Neuronal stem cell (in vitro differentiated cells): ENCODE measurements around the gene ST7L.

Source experiments
- DNase-seq: peaks from one replicate; pipeline ENCODE4 v3.0.0-alpha.2; 2013; ENCODE audit warnings: low spot score
- H2AFZ ChIP-seq: one replicate; pipeline ENCODE4 v1.6.1; 2013; ENCODE audit warnings: mild to moderate bottlenecking, low read length, inconsistent platforms
- H2AK5ac ChIP-seq: 2 replicates; pipeline ENCODE4 v1.6.1; 2013; ENCODE audit warnings: low read depth, mild to moderate bottlenecking, inconsistent platforms, low read length, moderate library complexity, mixed read lengths
- H2BK120ac ChIP-seq: 2 replicates; pipeline ENCODE4 v1.6.1; 2013; ENCODE audit warnings: low read depth, mild to moderate bottlenecking, inconsistent platforms, low read length, moderate library complexity, mixed read lengths
- H2BK12ac ChIP-seq: one replicate; pipeline ENCODE4 v1.6.1; 2013; ENCODE audit warnings: low read length, inconsistent platforms
- H2BK15ac ChIP-seq: 2 replicates; pipeline ENCODE4 v1.6.1; 2013; ENCODE audit warnings: mild to moderate bottlenecking, low read length, inconsistent platforms, mixed read lengths
- H2BK5ac ChIP-seq: one replicate; pipeline ENCODE4 v1.6.1; 2013; ENCODE audit warnings: inconsistent platforms, mild to moderate bottlenecking, low read length, moderate library complexity
- H3K14ac ChIP-seq: one replicate; pipeline ENCODE4 v1.6.1; 2013; ENCODE audit warnings: low read length, inconsistent platforms
- H3K18ac ChIP-seq: 2 replicates; pipeline ENCODE4 v1.6.1; 2013; ENCODE audit warnings: low read length, inconsistent platforms
- H3K23ac ChIP-seq: 2 replicates; pipeline ENCODE4 v1.6.1; 2013; ENCODE audit warnings: low read depth, mild to moderate bottlenecking, mixed read lengths, low read length, inconsistent platforms; ENCODE audit not compliant: poor library complexity
- H3K27ac ChIP-seq: replicated peaks from 3 replicates; pipeline ENCODE4 v1.5.1; 2013; ENCODE audit warnings: low read length, inconsistent platforms
- H3K27me3 ChIP-seq, 3 experiments: 2 replicates each; pipeline ENCODE4 v1.6.1; 2013; ENCODE audit warnings: low read length in 3 of 3, mild to moderate bottlenecking in 2 of 3, inconsistent platforms in 1 of 3, low read depth in 1 of 3, mixed read lengths in 1 of 3, moderate library complexity in 1 of 3; ENCODE audit not compliant: control insufficient read depth in 3 of 3, insufficient read depth in 3 of 3
- H3K36me3 ChIP-seq, 2 donors: replicated peaks in 1 of 2; 2 replicates each; pipeline ENCODE4 v1.6.1; 2013; ENCODE audit warnings: low read length in 2 of 2; ENCODE audit not compliant: control insufficient read depth in 2 of 2, insufficient read depth in 2 of 2
- H3K4ac ChIP-seq: 2 replicates; pipeline ENCODE4 v1.6.1; 2013; ENCODE audit warnings: inconsistent platforms, mild to moderate bottlenecking, low read length, moderate library complexity
- H3K4me1 ChIP-seq, 2 donors: 1 replicate in 1 of 2; 2 replicates in 1 of 2; pipeline ENCODE4 v1.6.1; 2013; ENCODE audit warnings: low read length in 2 of 2, low read depth in 1 of 2; ENCODE audit not compliant: control insufficient read depth in 2 of 2, insufficient read depth in 1 of 2
- H3K4me2 ChIP-seq: one replicate; pipeline ENCODE4 v1.6.1; 2013; ENCODE audit warnings: mild to moderate bottlenecking, low read length, inconsistent platforms; ENCODE audit not compliant: insufficient read depth, poor library complexity, severe bottlenecking
- H3K4me3 ChIP-seq, 2 donors: 2 replicates each; pipeline ENCODE4 v1.5.1; 2013; ENCODE audit warnings: low read length in 2 of 2, mild to moderate bottlenecking in 2 of 2, inconsistent platforms in 1 of 2, moderate library complexity in 1 of 2
- H3K79me1 ChIP-seq: one replicate; pipeline ENCODE4 v1.6.1; 2013; ENCODE audit warnings: low read depth, mild to moderate bottlenecking, inconsistent platforms, low read length, moderate library complexity
- H3K9ac ChIP-seq: one replicate; pipeline ENCODE4 v1.6.1; 2013; ENCODE audit warnings: mild to moderate bottlenecking, low read depth, low read length, inconsistent platforms; ENCODE audit not compliant: poor library complexity
- H3K9me3 ChIP-seq, 2 donors: replicated peaks in 1 of 2; 2 replicates each; pipeline versions ENCODE3 to v1.6.1; 2013; ENCODE audit warnings: low read length in 2 of 2, mild to moderate bottlenecking in 2 of 2, inconsistent platforms in 1 of 2, low read depth in 1 of 2, mixed read lengths in 1 of 2, moderate library complexity in 1 of 2; ENCODE audit not compliant: control insufficient read depth in 2 of 2, insufficient read depth in 1 of 2
- H4K8ac ChIP-seq: one replicate; pipeline ENCODE4 v1.6.1; 2013; ENCODE audit warnings: low read depth, mild to moderate bottlenecking, inconsistent platforms, low read length, moderate library complexity
- H4K91ac ChIP-seq: one replicate; pipeline ENCODE4 v1.6.1; 2013; ENCODE audit warnings: low read length, low read depth, mild to moderate bottlenecking, inconsistent platforms; ENCODE audit not compliant: poor library complexity
- WGBS, 2 donors: extraction: QIAGEN DNeasy Blood & Tissue Kit; methylation state at CpG; one replicate each; pipeline ENCODE4 v1.1.7; 2013; ENCODE audit warnings: missing lambda C conversion rate in 2 of 2, mixed read lengths in 1 of 2; ENCODE audit not compliant: insufficient read length in 2 of 2, insufficient replicate concordance in 1 of 2; ENCODE audit errors: extremely low coverage in 2 of 2; 5-methylcytosine and 5-hydroxymethylcytosine counted together

Gene ST7L

DNA sequence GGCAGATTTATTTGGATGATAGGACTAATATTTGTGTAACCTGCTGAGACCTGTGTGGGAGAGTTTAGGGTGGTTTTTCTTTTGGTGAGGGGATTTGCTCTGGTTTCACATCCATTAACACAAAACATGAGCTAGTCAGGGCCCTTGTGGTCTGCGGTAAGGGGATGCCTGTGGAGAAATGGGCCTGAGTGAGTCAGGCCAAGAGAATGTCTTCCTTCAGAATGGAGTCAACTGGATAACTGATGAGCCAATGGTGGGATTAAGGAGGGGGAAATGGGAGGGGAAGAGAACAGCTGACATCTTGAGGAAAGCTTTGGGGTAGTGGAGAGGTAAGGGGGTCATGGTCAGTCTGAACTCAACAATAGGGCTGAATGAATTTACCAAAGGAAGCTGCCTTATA is 96.3 kb downstream of the ST7L start:
- Histone ChIP-seq H3K9me3 (no peaks in the 10 kb centered on the region), H2BK15ac (no peak overlapping the region), H2AFZ (no peak overlapping the region), H3K4me3 (no peak overlapping the region), H2BK5ac (no peak overlapping the region), H2AK5ac (no peak overlapping the region), H2BK120ac (no peak overlapping the region), H3K18ac (no peak overlapping the region), H4K8ac (no peak overlapping the region), H3K79me1 (no peaks in the 10 kb centered on the region), H3K4me2 (no peak overlapping the region), H3K9ac (no peak overlapping the region), H3K14ac (no peak overlapping the region), H3K36me3 (peaks cover 2 to 19% of the 10 kb centered on the region in 2 donors), H2BK12ac (no peak overlapping the region), H3K27ac (peak overlapping the region; percentile 28), H4K91ac (no peak overlapping the region), H3K4me1 (peaks cover 12 to 30% of the 10 kb centered on the region in 2 donors), H3K4ac (no peak overlapping the region), H3K23ac (no peak overlapping the region), H3K27me3 (no peaks in the 10 kb centered on the region)
- DNase-seq = no peak
- WGBS, 2 donors = no CpG with 5 or more reads among the region's 1 CpG

DNA sequence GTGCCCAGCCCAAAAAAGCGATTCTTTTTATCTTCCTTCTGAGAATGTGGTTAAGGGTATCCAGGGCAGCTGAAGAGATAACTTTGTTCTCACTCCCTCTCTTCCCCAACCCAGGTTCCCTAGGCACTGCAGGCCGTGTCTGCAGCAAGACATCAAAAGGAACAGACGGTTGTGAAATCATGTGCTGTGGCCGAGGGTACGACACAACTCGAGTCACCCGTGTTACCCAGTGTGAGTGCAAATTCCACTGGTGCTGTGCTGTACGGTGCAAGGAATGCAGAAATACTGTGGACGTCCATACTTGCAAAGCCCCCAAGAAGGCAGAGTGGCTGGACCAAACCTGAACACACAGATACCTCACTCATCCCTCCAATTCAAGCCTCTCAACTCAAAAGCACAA is 98.8 kb downstream of the ST7L start:
- no peaks in the 10 kb centered on the region for H3K27me3 ChIP-seq
- DNase-seq = no peak
- H4K91ac ChIP-seq = no peak overlapping the region
- H3K23ac ChIP-seq = no peak overlapping the region
- no peak overlapping the region for H2AFZ ChIP-seq
- H3K9ac ChIP-seq = no peak overlapping the region
- WGBS, 2 donors = no CpG with 5 or more reads among the region's 9 CpGs
- H3K4me3 ChIP-seq = no peak overlapping the region
- peaks cover 3 to 6% of the 10 kb centered on the region in 2 donors for H3K36me3 ChIP-seq
- no peaks in the 10 kb centered on the region for H3K79me1 ChIP-seq
- no peak overlapping the region for H2BK12ac ChIP-seq
- no peaks in the 10 kb centered on the region for H3K9me3 ChIP-seq
- no peak overlapping the region for H3K4me2 ChIP-seq
- H3K14ac ChIP-seq = no peak overlapping the region
- no peak overlapping the region for H2BK120ac ChIP-seq
- H3K18ac ChIP-seq = no peak overlapping the region
- no peak overlapping the region for H4K8ac ChIP-seq
- no peak overlapping the region for H2BK15ac ChIP-seq
- H3K27ac ChIP-seq = no peak overlapping the region
- H3K4me1 ChIP-seq = peaks cover 16 to 32% of the 10 kb centered on the region in 2 donors
- no peak overlapping the region for H2BK5ac ChIP-seq
- no peak overlapping the region for H3K4ac ChIP-seq
- no peak overlapping the region for H2AK5ac ChIP-seq

GRCh38 chr1:112518186-112518585 is 100.8 kb downstream of the ST7L start:
- Histone ChIP-seq H2AFZ (no peak overlapping the region), H3K4ac (no peak overlapping the region), H4K8ac (no peak overlapping the region), H2BK15ac (no peak overlapping the region), H3K27me3 (no peaks in the 10 kb centered on the region), H4K91ac (no peak overlapping the region), H3K14ac (no peak overlapping the region), H3K36me3 (peaks cover 0 to 6% of the 10 kb centered on the region in 2 donors), H3K9ac (no peak overlapping the region), H3K79me1 (no peaks in the 10 kb centered on the region), H2AK5ac (no peak overlapping the region), H3K27ac (no peak overlapping the region), H2BK12ac (no peak overlapping the region), H2BK120ac (no peak overlapping the region), H3K4me1 (peaks cover 29 to 39% of the 10 kb centered on the region in 2 donors), H3K23ac (no peak overlapping the region), H3K9me3 (no peaks in the 10 kb centered on the region), H2BK5ac (no peak overlapping the region), H3K18ac (no peak overlapping the region), H3K4me3 (no peak overlapping the region), H3K4me2 (no peak overlapping the region)
- no CpG with 5 or more reads among the region's 2 CpGs for WGBS, 2 donors
- no peak for DNase-seq

DNA sequence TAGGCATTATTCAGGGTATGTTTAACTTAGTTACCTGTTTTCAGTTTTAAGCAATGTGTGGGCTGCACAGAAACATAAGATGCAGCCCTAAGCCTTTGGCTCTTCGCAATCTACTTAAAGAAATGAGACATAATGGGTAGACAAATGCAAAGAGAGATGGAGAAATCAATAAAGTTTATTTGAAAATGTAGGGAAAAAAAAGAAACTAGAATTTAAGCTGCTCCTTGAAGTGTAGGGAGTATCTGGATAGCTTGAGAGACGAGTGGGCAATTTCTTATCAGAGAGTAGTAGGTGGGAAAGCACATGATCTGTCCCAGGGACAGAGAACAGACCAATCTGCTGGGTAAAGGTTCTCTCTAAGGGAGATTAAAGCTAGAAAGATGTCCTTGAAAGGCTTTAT is 101.3 kb downstream of the ST7L start:
- H3K4me1 ChIP-seq = peaks cover 29 to 39% of the 10 kb centered on the region in 2 donors
- H3K36me3 ChIP-seq = peaks cover 0 to 6% of the 10 kb centered on the region in 2 donors
- H3K4me2 ChIP-seq = no peak overlapping the region
- no peaks in the 10 kb centered on the region for H3K79me1 ChIP-seq
- H3K27ac ChIP-seq = no peak overlapping the region
- H3K23ac ChIP-seq = no peak overlapping the region
- H2AFZ ChIP-seq = no peak overlapping the region
- H2BK5ac ChIP-seq = no peak overlapping the region
- no peaks in the 10 kb centered on the region for H3K9me3 ChIP-seq
- no peak overlapping the region for H3K4me3 ChIP-seq
- no peak overlapping the region for H3K18ac ChIP-seq
- H4K91ac ChIP-seq = no peak overlapping the region
- H2BK120ac ChIP-seq = no peak overlapping the region
- H2BK12ac ChIP-seq = no peak overlapping the region
- H3K14ac ChIP-seq = no peak overlapping the region
- no CpG with 5 or more reads among the region's 2 CpGs for WGBS, 2 donors
- no peak overlapping the region for H3K9ac ChIP-seq
- no peak overlapping the region for H2AK5ac ChIP-seq
- H4K8ac ChIP-seq = no peak overlapping the region
- no peak overlapping the region for H3K4ac ChIP-seq
- no peaks in the 10 kb centered on the region for H3K27me3 ChIP-seq
- no peak for DNase-seq
- H2BK15ac ChIP-seq = no peak overlapping the region
